ENCODE data around the gene RCCD1.

The RCCD1 gene

DNA sequence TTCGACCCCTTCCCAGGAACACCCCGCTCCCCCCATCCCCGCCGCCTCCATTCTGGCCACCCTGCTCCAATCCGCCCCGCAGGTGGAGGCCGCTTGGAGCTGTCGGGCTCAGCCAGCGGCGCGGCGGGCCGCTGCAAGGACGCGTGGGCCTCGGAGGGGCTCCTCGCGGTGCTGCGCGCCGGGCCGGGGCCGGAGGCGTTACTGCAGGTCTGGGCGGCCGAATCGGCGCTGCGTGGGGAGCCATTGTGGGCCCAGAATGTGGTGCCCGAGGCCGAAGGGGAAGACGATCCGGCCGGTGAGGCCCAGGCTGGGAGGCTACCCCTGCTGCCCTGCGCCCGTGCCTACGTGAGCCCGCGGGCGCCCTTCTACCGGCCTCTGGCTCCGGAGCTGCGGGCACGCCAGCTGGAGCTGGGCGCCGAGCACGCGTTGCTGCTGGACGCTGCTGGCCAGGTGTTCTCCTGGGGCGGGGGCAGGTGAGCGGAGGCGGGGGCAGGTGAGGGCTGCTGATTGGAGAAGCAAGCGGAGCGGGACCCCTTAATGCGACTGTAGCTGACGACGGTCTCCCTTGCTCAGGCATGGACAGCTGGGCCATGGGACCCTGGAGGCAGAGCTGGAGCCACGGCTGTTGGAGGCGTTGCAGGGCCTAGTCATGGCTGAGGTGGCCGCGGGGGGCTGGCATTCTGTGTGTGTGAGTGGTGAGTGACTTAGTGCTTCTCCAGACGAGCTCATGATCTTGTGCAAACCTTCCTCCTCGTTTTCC, 2.5 kb downstream of the RCCD1 start:
- peak overlapping the region; percentile 87 for H3K4me2 ChIP-seq (ENCODE audit: low read length)
- no peaks in the 10 kb centered on the region for H3K9me2 ChIP-seq (replicated peaks; ENCODE audit: control insufficient read depth, low read length)
- H3K36me3 ChIP-seq (ENCODE audit: control insufficient read depth, low read length): peaks cover 71% of the 10 kb centered on the region
- no peak overlapping the region for H3K27ac ChIP-seq (ENCODE audit: low read depth, low read length)
- H3F3A ChIP-seq (ENCODE audit: control insufficient read depth, insufficient read depth): peaks cover 5% of the 10 kb centered on the region
- no peaks in the 10 kb centered on the region for H3K9me3 ChIP-seq (ENCODE audit: control insufficient read depth, insufficient read depth, low read length)
- H3K4me1 ChIP-seq (ENCODE audit: control insufficient read depth, low read length): peaks cover 24% of the 10 kb centered on the region
- 0 out of 2 replicates have a peak, but pooled peaks cover under 1% of the 10 kb centered on the region for H4K20me1 ChIP-seq (ENCODE audit: control insufficient read depth, insufficient read depth, low read depth, low read length)
- peak overlapping the region; percentile 80 for H3K4me3 ChIP-seq (ENCODE audit: low read length)
- no peak for TF ChIP-seq EZH2phosphoT487 (IDR thresholded peaks at IDR 0.05; ENCODE audit: borderline replicate concordance, low read length)
- TF ChIP-seq, protein P1, sequence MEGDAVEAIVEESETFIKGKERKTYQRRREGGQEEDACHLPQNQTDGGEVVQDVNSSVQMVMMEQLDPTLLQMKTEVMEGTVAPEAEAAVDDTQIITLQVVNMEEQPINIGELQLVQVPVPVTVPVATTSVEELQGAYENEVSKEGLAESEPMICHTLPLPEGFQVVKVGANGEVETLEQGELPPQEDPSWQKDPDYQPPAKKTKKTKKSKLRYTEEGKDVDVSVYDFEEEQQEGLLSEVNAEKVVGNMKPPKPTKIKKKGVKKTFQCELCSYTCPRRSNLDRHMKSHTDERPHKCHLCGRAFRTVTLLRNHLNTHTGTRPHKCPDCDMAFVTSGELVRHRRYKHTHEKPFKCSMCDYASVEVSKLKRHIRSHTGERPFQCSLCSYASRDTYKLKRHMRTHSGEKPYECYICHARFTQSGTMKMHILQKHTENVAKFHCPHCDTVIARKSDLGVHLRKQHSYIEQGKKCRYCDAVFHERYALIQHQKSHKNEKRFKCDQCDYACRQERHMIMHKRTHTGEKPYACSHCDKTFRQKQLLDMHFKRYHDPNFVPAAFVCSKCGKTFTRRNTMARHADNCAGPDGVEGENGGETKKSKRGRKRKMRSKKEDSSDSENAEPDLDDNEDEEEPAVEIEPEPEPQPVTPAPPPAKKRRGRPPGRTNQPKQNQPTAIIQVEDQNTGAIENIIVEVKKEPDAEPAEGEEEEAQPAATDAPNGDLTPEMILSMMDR (IDR thresholded peaks at IDR 0.05; ENCODE audit: low read depth, low read length, poor library complexity, severe bottlenecking): no peak
- H3K27me3 ChIP-seq (ENCODE audit: control insufficient read depth, low read length): no peaks in the 10 kb centered on the region
- peaks cover 33% of the 10 kb centered on the region for H3K79me2 ChIP-seq (ENCODE audit: control insufficient read depth, low read length)

DNA sequence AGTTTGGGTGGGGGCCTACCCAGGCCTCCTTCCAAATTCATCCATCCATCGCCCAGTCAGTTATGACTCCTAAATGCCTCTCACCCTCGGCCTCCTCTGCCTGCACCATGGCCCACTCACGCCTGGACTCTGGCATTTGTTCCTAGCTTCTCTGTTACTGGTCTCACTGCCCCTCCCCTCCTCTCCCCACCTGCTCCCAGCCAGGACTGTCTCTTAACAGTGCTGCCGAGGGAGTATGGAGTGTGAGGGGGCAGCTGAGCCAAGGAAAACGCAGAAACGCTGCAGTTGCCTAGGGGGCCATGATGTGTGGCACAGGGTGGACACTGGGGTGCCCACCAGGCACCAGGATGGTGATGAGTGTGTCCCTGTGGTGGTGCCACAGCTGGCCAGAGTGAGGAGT, 3.1 kb downstream of the RCCD1 start:
- Histone ChIP-seq H3K9me3 (ENCODE audit: control insufficient read depth, insufficient read depth, low read length) (no peaks in the 10 kb centered on the region), H3K36me3 (ENCODE audit: control insufficient read depth, low read length) (peaks cover 73% of the 10 kb centered on the region), H3K4me2 (ENCODE audit: low read length) (peak overlapping the region; percentile 87; the same call in 1 of the 2 replicates), H3K79me2 (ENCODE audit: control insufficient read depth, low read length) (peaks cover 36% of the 10 kb centered on the region), H3K27ac (ENCODE audit: low read depth, low read length) (no peak overlapping the region), H3K4me3 (ENCODE audit: low read length) (no peak overlapping the region), H4K20me1 (ENCODE audit: control insufficient read depth, insufficient read depth, low read depth, low read length) (0 out of 2 replicates have a peak, but pooled peaks cover 4% of the 10 kb centered on the region), H3K4me1 (ENCODE audit: control insufficient read depth, low read length) (peaks cover 24% of the 10 kb centered on the region), H3K27me3 (ENCODE audit: control insufficient read depth, low read length) (no peaks in the 10 kb centered on the region), H3F3A (ENCODE audit: control insufficient read depth, insufficient read depth) (peaks cover 10% of the 10 kb centered on the region), H3K9me2 (replicated peaks; ENCODE audit: control insufficient read depth, low read length) (no peaks in the 10 kb centered on the region)
- TF ChIP-seq, protein P1 (IDR thresholded peaks at IDR 0.05; ENCODE audit: low read depth, low read length, poor library complexity, severe bottlenecking): no peak
- no peak for TF ChIP-seq EZH2phosphoT487 (IDR thresholded peaks at IDR 0.05; ENCODE audit: borderline replicate concordance, low read length)

DNA sequence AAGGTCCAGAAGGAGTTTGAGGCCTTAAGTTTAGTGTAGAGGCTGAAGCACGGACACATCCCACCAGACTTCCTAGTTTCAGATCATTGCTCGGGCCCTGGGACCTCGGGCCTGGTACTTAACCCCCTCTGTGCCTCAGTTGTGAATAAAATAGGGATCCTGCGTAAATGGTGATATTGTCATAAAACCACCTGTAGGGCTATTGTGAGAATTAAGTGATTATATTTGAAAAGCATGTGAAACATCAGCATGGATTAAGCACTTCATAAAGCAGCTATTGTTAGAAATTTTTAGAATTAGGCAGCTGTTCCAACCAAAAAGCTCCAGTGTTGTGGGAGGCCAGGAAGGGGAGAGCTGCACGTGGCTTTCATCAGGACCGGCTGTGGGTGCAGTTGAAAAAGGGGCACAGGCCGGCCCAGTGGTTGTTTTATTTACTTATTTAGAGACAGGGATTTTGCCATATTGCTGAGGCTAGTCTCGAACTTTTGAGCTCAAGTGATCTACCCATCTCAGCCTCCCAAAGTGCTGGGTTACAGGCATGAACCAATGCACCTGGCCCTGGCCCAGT, 4.4 kb downstream of the RCCD1 start:
- no peaks in the 10 kb centered on the region for H3K9me3 ChIP-seq (ENCODE audit: control insufficient read depth, insufficient read depth, low read length)
- H3K9me2 ChIP-seq (replicated peaks; ENCODE audit: control insufficient read depth, low read length): no peaks in the 10 kb centered on the region
- TF ChIP-seq, protein P1 (IDR thresholded peaks at IDR 0.05; ENCODE audit: low read depth, low read length, poor library complexity, severe bottlenecking): no peak
- no peak for TF ChIP-seq EZH2phosphoT487 (IDR thresholded peaks at IDR 0.05; ENCODE audit: borderline replicate concordance, low read length)
- no peak overlapping the region for H3K4me3 ChIP-seq (ENCODE audit: low read length)
- H3F3A ChIP-seq (ENCODE audit: control insufficient read depth, insufficient read depth): peaks cover 21% of the 10 kb centered on the region
- no peak overlapping the region for H3K4me2 ChIP-seq (ENCODE audit: low read length)
- no peak overlapping the region for H3K27ac ChIP-seq (ENCODE audit: low read depth, low read length)
- peaks cover 7% of the 10 kb centered on the region; the same call in 1 of the 2 replicates for H4K20me1 ChIP-seq (ENCODE audit: control insufficient read depth, insufficient read depth, low read depth, low read length)
- peaks cover 48% of the 10 kb centered on the region for H3K79me2 ChIP-seq (ENCODE audit: control insufficient read depth, low read length)
- H3K36me3 ChIP-seq (ENCODE audit: control insufficient read depth, low read length): peaks cover 73% of the 10 kb centered on the region
- peaks cover 22% of the 10 kb centered on the region for H3K4me1 ChIP-seq (ENCODE audit: control insufficient read depth, low read length)
- no peaks in the 10 kb centered on the region for H3K27me3 ChIP-seq (ENCODE audit: control insufficient read depth, low read length)

All from DOHH2 (cell line).